Activated T-helper 1 cell treated with anti-CD3 and anti-CD28 coated beads, Interleukin-2, amount 50 U/mL, for 16 hours (primary cell): ENCODE measurements around the gene PPY.
"Not testable (repeated sequence)": the region's sequence is repeated elsewhere in the genome, so short reads cannot be mapped to it uniquely, and the experiment has no call there.

Source experiments
- DNase-seq, 2 donors: peaks; one replicate each; pipeline ENCODE4 v3.0.0-alpha.2; 2020; ENCODE audit warnings: low read depth in 1 of 2, low spot score in 1 of 2

The PPY gene

GRCh38 chr17:43966276-43966675 lies 24.0 kb upstream of the PPY start:
- no peak for DNase-seq

- no peak for DNase-seq
These were observed 20.2 kb upstream of the PPY start for GRCh38 chr17:43962479-43962878.

- no peak for DNase-seq
These were observed 19.7 kb upstream of the PPY start for GRCh38 chr17:43961954-43962353.

GRCh38 chr17:43961292-43961691 lies 19.0 kb upstream of the PPY start:
- not testable (repeated sequence) for DNase-seq

- DNase-seq, result no peak
These were observed 16.6 kb upstream of the PPY start for GRCh38 chr17:43958748-43959352.

GRCh38 chr17:43956222-43956621 lies 13.9 kb upstream of the PPY start:
- no peak for DNase-seq

GRCh38 chr17:43953746-43954145 lies 11.5 kb upstream of the PPY start, which contains the start of gene PYY:
Gene PYY (minus strand): TSS chr17:43953940. CDS start chr17:43953483, 457 bp downstream.
- no peak for DNase-seq

GRCh38 chr17:43952724-43953666 lies 10.7 kb upstream of the PPY start:
- no peak for DNase-seq

GRCh38 chr17:43952351-43952723 lies 10.1 kb upstream of the PPY start:
- DNase-seq, result no peak

- DNase-seq, result no peak
These were observed 9.5 kb upstream of the PPY start for GRCh38 chr17:43951750-43952149.

GRCh38 chr17:43950554-43950953 lies 8.3 kb upstream of the PPY start:
- DNase-seq, result no peak

- no peak for DNase-seq
These were observed 7.5 kb upstream of the PPY start for GRCh38 chr17:43949781-43950180.

- no peak for DNase-seq
These were observed 4.5 kb upstream of the PPY start for GRCh38 chr17:43946781-43947180.

- DNase-seq, result no peak
These were observed 3.0 kb upstream of the PPY start for GRCh38 chr17:43945074-43945829.

- DNase-seq, result no peak
These were observed 1.6 kb downstream of the PPY start for GRCh38 chr17:43940630-43941029.

GRCh38 chr17:43939886-43940285 lies 2.4 kb downstream of the PPY start:
- no peak for DNase-seq

GRCh38 chr17:43939452-43939851 lies 2.8 kb downstream of the PPY start:
- DNase-seq, result not testable (repeated sequence)

GRCh38 chr17:43938838-43939182 lies 3.5 kb downstream of the PPY start:
- no peak for DNase-seq

GRCh38 chr17:43936434-43936833 lies 5.8 kb downstream of the PPY start:
- DNase-seq, result no peak

GRCh38 chr17:43935926-43936261 lies 6.4 kb downstream of the PPY start:
- DNase-seq, result no peak

- DNase-seq, result no peak
These were observed 6.9 kb downstream of the PPY start for GRCh38 chr17:43935204-43935925.
